ENCODE measurements around the gene FOXP2.

The FOXP2 gene

GRCh38 chr7:114409750-114410149 lies 4.9 kb upstream of the FOXP2 start:
- Histone ChIP-seq H3K27me3 (ENCODE audit: control insufficient read depth, insufficient read depth, low read length) (peaks cover 2% of the 10 kb centered on the region), H3K36me3 (ENCODE audit: control insufficient read depth, insufficient read depth, low read length) (no peaks in the 10 kb centered on the region), H3K4me3 (ENCODE audit: low read length) (no peak overlapping the region), H3K4me1 (ENCODE audit: control insufficient read depth, insufficient read depth, low read length) (no peaks in the 10 kb centered on the region), H3K9me3 (ENCODE audit: control insufficient read depth, low read length) (no peaks in the 10 kb centered on the region), H3K9ac (ENCODE audit: low read length) (no peak overlapping the region)

GRCh38 chr7:114412548-114412947 lies 2.1 kb upstream of the FOXP2 start:
- H3K27me3 ChIP-seq (ENCODE audit: control insufficient read depth, insufficient read depth, low read length): peaks cover 11% of the 10 kb centered on the region
- no peaks in the 10 kb centered on the region for H3K36me3 ChIP-seq (ENCODE audit: control insufficient read depth, insufficient read depth, low read length)
- H3K9me3 ChIP-seq (ENCODE audit: control insufficient read depth, low read length): no peaks in the 10 kb centered on the region
- no peak overlapping the region for H3K9ac ChIP-seq (ENCODE audit: low read length)
- H3K4me1 ChIP-seq (ENCODE audit: control insufficient read depth, insufficient read depth, low read length): peaks cover 7% of the 10 kb centered on the region
- H3K4me3 ChIP-seq (ENCODE audit: low read length): no peak overlapping the region

GRCh38 chr7:114413761-114414155 lies 857 bp upstream of the FOXP2 start:
- Histone ChIP-seq H3K9me3 (ENCODE audit: control insufficient read depth, low read length) (no peaks in the 10 kb centered on the region), H3K27me3 (ENCODE audit: control insufficient read depth, insufficient read depth, low read length) (peaks cover 11% of the 10 kb centered on the region), H3K36me3 (ENCODE audit: control insufficient read depth, insufficient read depth, low read length) (no peaks in the 10 kb centered on the region), H3K9ac (ENCODE audit: low read length) (no peak overlapping the region), H3K4me3 (ENCODE audit: low read length) (no peak overlapping the region), H3K4me1 (ENCODE audit: control insufficient read depth, insufficient read depth, low read length) (peaks cover 7% of the 10 kb centered on the region)

GRCh38 chr7:114415064-114415989 lies 712 bp downstream of the FOXP2 start:
- no peaks in the 10 kb centered on the region for H3K36me3 ChIP-seq (ENCODE audit: control insufficient read depth, insufficient read depth, low read length)
- H3K9ac ChIP-seq (ENCODE audit: low read length): peak overlapping the region; percentile 15
- H3K4me1 ChIP-seq (ENCODE audit: control insufficient read depth, insufficient read depth, low read length): peaks cover 7% of the 10 kb centered on the region
- H3K4me3 ChIP-seq (ENCODE audit: low read length): no peak overlapping the region
- H3K9me3 ChIP-seq (ENCODE audit: control insufficient read depth, low read length): no peaks in the 10 kb centered on the region
- peaks cover 11% of the 10 kb centered on the region for H3K27me3 ChIP-seq (ENCODE audit: control insufficient read depth, insufficient read depth, low read length)

- Histone ChIP-seq H3K36me3 (ENCODE audit: control insufficient read depth, insufficient read depth, low read length) (no peaks in the 10 kb centered on the region), H3K9ac (ENCODE audit: low read length) (no peak overlapping the region), H3K4me1 (ENCODE audit: control insufficient read depth, insufficient read depth, low read length) (peaks cover 7% of the 10 kb centered on the region), H3K27me3 (ENCODE audit: control insufficient read depth, insufficient read depth, low read length) (peaks cover 11% of the 10 kb centered on the region), H3K4me3 (ENCODE audit: low read length) (no peak overlapping the region), H3K9me3 (ENCODE audit: control insufficient read depth, low read length) (no peaks in the 10 kb centered on the region)
These were observed 1.7 kb downstream of the FOXP2 start for GRCh38 chr7:114416129-114416990.

GRCh38 chr7:114417290-114417689 lies 2.7 kb downstream of the FOXP2 start:
- H3K4me3 ChIP-seq (ENCODE audit: low read length): no peak overlapping the region
- no peaks in the 10 kb centered on the region for H3K36me3 ChIP-seq (ENCODE audit: control insufficient read depth, insufficient read depth, low read length)
- H3K9ac ChIP-seq (ENCODE audit: low read length): no peak overlapping the region
- H3K9me3 ChIP-seq (ENCODE audit: control insufficient read depth, low read length): no peaks in the 10 kb centered on the region
- H3K4me1 ChIP-seq (ENCODE audit: control insufficient read depth, insufficient read depth, low read length): peaks cover 7% of the 10 kb centered on the region
- H3K27me3 ChIP-seq (ENCODE audit: control insufficient read depth, insufficient read depth, low read length): peaks cover 11% of the 10 kb centered on the region

- Histone ChIP-seq H3K9me3 (ENCODE audit: control insufficient read depth, low read length) (no peaks in the 10 kb centered on the region), H3K27me3 (ENCODE audit: control insufficient read depth, insufficient read depth, low read length) (peaks cover 11% of the 10 kb centered on the region), H3K4me1 (ENCODE audit: control insufficient read depth, insufficient read depth, low read length) (peaks cover 7% of the 10 kb centered on the region), H3K4me3 (ENCODE audit: low read length) (no peak overlapping the region), H3K9ac (ENCODE audit: low read length) (no peak overlapping the region), H3K36me3 (ENCODE audit: control insufficient read depth, insufficient read depth, low read length) (no peaks in the 10 kb centered on the region)
These were observed 3.5 kb downstream of the FOXP2 start for GRCh38 chr7:114418117-114418516.

- Histone ChIP-seq H3K9ac (ENCODE audit: low read length) (no peak overlapping the region), H3K27me3 (ENCODE audit: control insufficient read depth, insufficient read depth, low read length) (peaks cover 10% of the 10 kb centered on the region), H3K4me3 (ENCODE audit: low read length) (no peak overlapping the region), H3K4me1 (ENCODE audit: control insufficient read depth, insufficient read depth, low read length) (peaks cover 7% of the 10 kb centered on the region), H3K9me3 (ENCODE audit: control insufficient read depth, low read length) (no peaks in the 10 kb centered on the region), H3K36me3 (ENCODE audit: control insufficient read depth, insufficient read depth, low read length) (no peaks in the 10 kb centered on the region)
These were observed 5.0 kb downstream of the FOXP2 start for GRCh38 chr7:114419441-114420272.

- H3K9me3 ChIP-seq (ENCODE audit: control insufficient read depth, low read length): no peaks in the 10 kb centered on the region
- no peak overlapping the region for H3K4me3 ChIP-seq (ENCODE audit: low read length)
- H3K36me3 ChIP-seq (ENCODE audit: control insufficient read depth, insufficient read depth, low read length): no peaks in the 10 kb centered on the region
- no peak overlapping the region for H3K9ac ChIP-seq (ENCODE audit: low read length)
- H3K4me1 ChIP-seq (ENCODE audit: control insufficient read depth, insufficient read depth, low read length): no peaks in the 10 kb centered on the region
- no peaks in the 10 kb centered on the region for H3K27me3 ChIP-seq (ENCODE audit: control insufficient read depth, insufficient read depth, low read length)
These were observed 8.2 kb downstream of the FOXP2 start for GRCh38 chr7:114422507-114423501.

GRCh38 chr7:114426382-114426781 lies 11.8 kb downstream of the FOXP2 start:
- Histone ChIP-seq H3K4me1 (ENCODE audit: control insufficient read depth, insufficient read depth, low read length) (no peaks in the 10 kb centered on the region), H3K9ac (ENCODE audit: low read length) (no peak overlapping the region), H3K27me3 (ENCODE audit: control insufficient read depth, insufficient read depth, low read length) (no peaks in the 10 kb centered on the region), H3K36me3 (ENCODE audit: control insufficient read depth, insufficient read depth, low read length) (no peaks in the 10 kb centered on the region), H3K9me3 (ENCODE audit: control insufficient read depth, low read length) (no peaks in the 10 kb centered on the region), H3K4me3 (ENCODE audit: low read length) (no peak overlapping the region)

GRCh38 chr7:114426824-114427223 lies 12.2 kb downstream of the FOXP2 start:
- no peaks in the 10 kb centered on the region for H3K4me1 ChIP-seq (ENCODE audit: control insufficient read depth, insufficient read depth, low read length)
- H3K9me3 ChIP-seq (ENCODE audit: control insufficient read depth, low read length): no peaks in the 10 kb centered on the region
- no peak overlapping the region for H3K4me3 ChIP-seq (ENCODE audit: low read length)
- no peaks in the 10 kb centered on the region for H3K36me3 ChIP-seq (ENCODE audit: control insufficient read depth, insufficient read depth, low read length)
- no peaks in the 10 kb centered on the region for H3K27me3 ChIP-seq (ENCODE audit: control insufficient read depth, insufficient read depth, low read length)
- H3K9ac ChIP-seq (ENCODE audit: low read length): no peak overlapping the region

All from mucosa of stomach (tissue), 1 donor.